Lower leg skin (tissue), 4 donors: ENCODE measurements around the gene PRDX5. TPM values are rescaled to one million over a fixed set of nuclear protein-coding genes. Genes with fewer than 3 reads are reported as not detected.
A peak's percentile ranks its signal among the peaks of the same experiment; 100 is the strongest.
"Not testable (repeated sequence)": the region's sequence is repeated elsewhere in the genome, so short reads cannot be mapped to it uniquely, and the experiment has no call there.

Source experiments
- DNase-seq, 2 donors: peaks; one replicate each; pipeline ENCODE4 v3.0.0-alpha.2; 2019; ENCODE audit warnings: low spot score in 2 of 2
- H3K4me3 ChIP-seq: fragments of 200-600 bp; sonication (generic); 2 replicates; pipeline ENCODE4 v1.5.1; 2017; ENCODE audit warnings: mild to moderate bottlenecking, low read depth; ENCODE audit not compliant: poor library complexity, severe bottlenecking
- CTCF ChIP-seq, 3 donors: fragments of 450-650 bp; IDR thresholded peaks; one replicate each; pipeline ENCODE4 v1.5.1; 2016; ENCODE audit warnings: antibody characterized with exemption in 3 of 3, mild to moderate bottlenecking in 3 of 3, moderate library complexity in 2 of 3
- POLR2A ChIP-seq, 2 donors: fragments of 450-650 bp; IDR thresholded peaks; one replicate each; pipeline ENCODE4 v1.6.1; 2016 to 2017; ENCODE audit warnings: antibody characterized with exemption in 2 of 2, mild to moderate bottlenecking in 1 of 2, moderate library complexity in 1 of 2
- WGBS, 2 donors: methylation state at CpG; one replicate each; pipeline ENCODE4 v1.1.5; 2018; 5-methylcytosine and 5-hydroxymethylcytosine counted together
- intact Hi-C: fragments of 100-400 bp; cut with DNase I; formaldehyde crosslinking; loops from one replicate; pipeline ENCODE4 v1.15.0; 2023; ENCODE audit warnings: low total_unique reads
- total RNA-seq, 4 donors: library from RNA; depleted of rRNA; stranded (reverse); fragments of >200 nt; gene quantifications; one replicate each; pipeline ENCODE4 v1.1.0, GENCODE V29; 2016

The PRDX5 gene
- total RNA-seq, 4 donors from 2014 or later = 170 to 284 (median 215) TPM

- no peak overlapping the region for H3K4me3 ChIP-seq
- intact Hi-C loops = no loop called here
- no peak for DNase-seq
- 84 to 88% methylated on average over 23 to 24 of the region's 24 CpGs for WGBS, 2 donors
- no peak for TF ChIP-seq CTCF (IDR thresholded peaks at IDR 0.05)
These were observed 2.9 kb upstream of the PRDX5 start for GRCh38 chr11:64314805-64315561.

- WGBS, 2 donors = 70 to 78% methylated on average over 21 to 25 of the region's 25 CpGs
- intact Hi-C loops, DNase-seq, H3K4me3 ChIP-seq: not testable (repeated sequence)
These were observed 2.0 kb upstream of the PRDX5 start for GRCh38 chr11:64315667-64316526.

GRCh38 chr11:64316672-64317324 is 1.1 kb upstream of the PRDX5 start:
- 5 to 6% methylated on average over 30 to 32 of the region's 32 CpGs for WGBS, 2 donors
- no peak for TF ChIP-seq CTCF (IDR thresholded peaks at IDR 0.05)
- no peak for TF ChIP-seq POLR2A (IDR thresholded peaks at IDR 0.05)
- peak in 1 of 2 donors; percentile 89 for DNase-seq
- peak overlapping the region; percentile 72 for H3K4me3 ChIP-seq
- intact Hi-C loops = no loop called here

- peak; percentile 99 for DNase-seq
- intact Hi-C loops = no loop called here
- no peak for TF ChIP-seq CTCF (IDR thresholded peaks at IDR 0.05)
- TF ChIP-seq POLR2A (IDR thresholded peaks at IDR 0.05) = peak in 1 of 2 donors; percentile 72
- WGBS, 2 donors = 0 to 1% methylated on average over 28 to 35 of the region's 43 CpGs
- peak within 1 kb of the TSS; percentile 72 for H3K4me3 ChIP-seq
These were observed 478 bp upstream of the PRDX5 start, which contains the start of gene TRMT112 for GRCh38 chr11:64317325-64317960. TRMT112 (minus strand) TSS chr11:64317559; CDS start chr11:64317526, 33 bp downstream.

GRCh38 chr11:64318766-64319761 is 1.1 kb downstream of the PRDX5 start:
- no peak for DNase-seq
- intact Hi-C loops = no loop called here
- H3K4me3 ChIP-seq = peak overlapping the region; percentile 72
- TF ChIP-seq POLR2A (IDR thresholded peaks at IDR 0.05) (no peak), CTCF (IDR thresholded peaks at IDR 0.05) (no peak)
- WGBS, 2 donors = 19 to 22% methylated on average over 14 to 19 of the region's 19 CpGs
